ENCODE data around the gene TNNT2.

The TNNT2 gene

GRCh38 chr1:201331166-201331565 is 46.3 kb downstream of the TNNT2 start:
- DNase-seq, result no peak

DNA sequence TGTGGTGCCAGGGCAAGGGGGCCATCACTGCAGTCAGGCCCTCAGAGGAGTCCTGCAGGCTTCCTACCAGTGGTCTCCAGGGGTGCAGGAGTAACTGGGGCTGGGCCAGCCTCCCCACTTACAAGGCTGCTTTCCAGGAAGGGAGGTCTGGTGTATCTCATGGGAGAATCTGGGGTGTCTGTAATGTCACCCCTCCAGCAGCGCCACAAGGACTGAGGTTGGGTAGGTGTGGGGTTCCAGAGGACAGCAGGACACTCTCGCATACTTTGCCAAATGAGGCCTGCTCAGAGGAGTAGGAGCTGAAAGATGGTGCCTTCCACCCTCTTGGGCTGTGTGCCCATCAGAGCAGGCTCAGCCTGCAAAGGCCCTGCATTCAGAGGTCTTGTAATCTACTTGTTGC is 46.9 kb downstream of the TNNT2 start:
- DNase-seq, result no peak

DNA sequence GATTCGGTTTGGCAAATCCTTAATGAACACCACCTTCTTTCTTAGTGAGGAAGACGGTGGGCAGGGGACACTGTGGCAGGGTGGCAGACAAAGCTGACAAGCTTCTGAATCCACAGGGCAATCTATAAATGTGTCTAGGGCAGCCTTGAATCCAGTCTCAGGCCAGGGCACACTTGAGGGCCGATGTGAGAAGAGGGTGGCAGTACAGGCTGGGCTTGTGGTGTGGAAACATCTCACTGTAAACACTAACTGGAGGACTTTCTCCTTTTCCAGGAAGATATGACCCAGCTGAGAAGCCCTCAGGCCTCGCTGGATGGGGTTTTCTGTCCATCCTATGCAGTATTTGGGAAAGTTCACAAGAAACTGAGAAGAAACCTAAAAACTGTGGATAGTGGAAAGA is 47.7 kb downstream of the TNNT2 start:
- no peak for DNase-seq

- DNase-seq, result no peak
Observed at GRCh38 chr1:201329286-201329685, 48.2 kb downstream of the TNNT2 start.

DNA sequence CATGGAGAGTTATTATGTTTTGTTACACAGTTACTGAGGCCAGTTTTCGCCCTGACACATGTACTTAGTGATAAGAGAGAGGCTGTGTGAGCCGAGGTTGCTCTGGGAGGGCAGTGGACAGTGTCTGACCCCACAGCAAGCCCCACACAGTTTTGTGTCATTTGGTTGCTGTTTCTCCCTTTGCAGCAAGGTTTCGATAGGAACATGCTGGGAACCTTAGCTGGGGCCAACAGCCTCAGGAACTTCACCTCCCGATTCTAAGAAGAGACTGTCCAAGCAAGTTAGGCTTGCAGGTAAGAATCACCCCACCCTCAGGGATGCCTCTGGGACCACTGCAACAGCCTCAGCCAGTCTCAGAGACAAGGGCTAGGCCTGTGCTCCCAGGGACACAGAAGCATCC is 48.9 kb downstream of the TNNT2 start:
- no peak for DNase-seq

DNA sequence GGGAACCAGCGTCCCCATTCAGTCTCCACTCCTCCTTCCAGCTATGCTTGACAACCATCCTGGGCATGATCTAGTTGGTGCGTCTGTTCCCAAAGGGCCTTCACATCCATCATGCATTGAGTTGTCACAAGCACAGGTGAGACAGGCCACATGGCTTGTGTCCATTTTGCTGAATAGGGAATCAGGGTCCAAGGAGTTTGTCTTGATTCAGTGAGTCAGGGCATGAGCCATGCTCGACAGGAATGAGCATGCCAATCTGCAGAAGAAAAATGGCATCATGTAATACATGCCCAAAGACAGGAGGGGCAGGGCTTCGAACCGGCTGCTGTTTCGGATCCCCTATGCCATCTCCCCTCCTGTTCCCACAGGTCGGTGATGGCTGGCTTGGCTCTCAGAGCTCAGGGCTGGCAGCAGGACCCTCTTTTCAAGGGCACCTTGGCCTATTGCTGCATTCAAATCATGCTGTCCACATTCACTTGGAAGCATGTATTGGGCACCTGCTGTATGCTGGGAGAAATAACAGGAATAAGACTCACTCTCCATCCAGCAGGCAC is 49.7 kb downstream of the TNNT2 start:
- DNase-seq, result no peak

DNA sequence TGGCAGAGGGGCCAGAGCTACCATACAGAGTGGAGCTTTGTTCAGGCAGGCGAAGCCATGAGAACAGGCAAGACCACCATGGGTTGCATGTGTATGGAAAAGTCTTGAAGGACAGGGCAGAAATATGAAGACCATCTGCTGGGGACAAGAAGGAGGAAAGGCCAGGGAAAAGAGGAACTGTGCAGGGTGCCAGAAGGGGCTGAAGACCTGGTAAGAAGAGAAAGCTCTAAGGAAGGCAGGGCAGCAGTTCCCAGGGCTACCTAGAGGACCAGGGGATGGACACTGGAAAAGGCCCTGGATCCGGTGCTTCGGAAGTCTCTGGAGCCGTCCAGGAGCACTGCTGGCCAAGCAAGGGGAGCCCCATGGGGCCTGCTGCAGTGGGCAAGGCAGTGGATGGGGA is 50.8 kb downstream of the TNNT2 start:
- DNase-seq, result no peak

DNA sequence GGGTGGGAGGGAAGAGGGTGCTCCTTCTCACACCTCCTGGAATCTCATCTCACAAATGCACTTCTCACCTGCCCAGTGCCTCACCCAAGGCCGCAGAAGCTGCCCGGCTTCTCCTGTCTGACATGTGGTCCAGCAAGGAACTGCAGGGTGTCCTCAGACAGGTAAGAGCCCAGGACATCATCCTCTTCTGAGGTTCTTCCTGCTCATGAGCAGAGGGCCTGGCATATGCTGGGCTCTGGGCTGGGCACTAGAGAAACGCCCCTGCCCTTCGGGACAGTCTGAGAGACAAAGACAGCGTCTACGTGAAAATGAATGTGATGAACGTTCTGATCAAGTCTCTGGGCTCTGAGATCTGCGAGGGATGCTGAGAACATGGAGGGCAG is 51.8 kb downstream of the TNNT2 start:
- DNase-seq, result no peak

GRCh38 chr1:201324821-201325677 is 52.4 kb downstream of the TNNT2 start:
- DNase-seq, result no peak

- DNase-seq, result no peak
Observed at GRCh38 chr1:201324306-201324705, 53.2 kb downstream of the TNNT2 start.

- DNase-seq, result no peak
Observed at GRCh38 chr1:201322653-201323510, 54.6 kb downstream of the TNNT2 start.

GRCh38 chr1:201321826-201322390 is 55.6 kb downstream of the TNNT2 start:
- DNase-seq, result no peak

DNA sequence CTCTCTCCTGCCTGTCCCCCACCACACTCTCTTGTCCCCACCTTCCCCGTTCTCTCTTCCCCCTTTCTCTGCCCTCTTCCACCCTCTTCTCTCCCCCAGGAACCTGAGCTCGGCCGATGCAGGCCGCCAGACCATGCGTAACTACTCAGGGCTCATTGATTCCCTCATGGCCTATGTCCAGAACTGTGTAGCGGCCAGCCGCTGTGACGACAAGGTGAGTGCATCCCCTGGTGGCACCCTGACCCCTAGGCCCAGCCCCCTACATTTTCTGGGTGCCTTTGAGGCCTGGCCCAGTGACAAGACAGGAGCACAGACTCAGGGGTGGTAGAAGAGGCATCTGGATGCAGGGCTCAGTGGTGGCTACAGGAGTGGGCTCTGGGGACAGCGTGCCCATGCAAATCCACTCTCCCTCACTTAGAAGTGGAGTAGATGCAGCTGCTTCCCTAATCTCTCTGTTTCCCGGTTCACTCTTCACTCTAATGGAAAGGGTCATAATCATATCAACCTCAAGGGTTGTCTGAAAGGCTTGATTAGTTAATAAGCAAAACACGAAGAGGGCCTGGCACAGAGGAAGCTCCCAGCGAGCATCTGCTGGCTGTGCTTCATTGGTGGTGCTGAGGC is 57.2 kb downstream of the TNNT2 start:
- no peak for DNase-seq

DNA sequence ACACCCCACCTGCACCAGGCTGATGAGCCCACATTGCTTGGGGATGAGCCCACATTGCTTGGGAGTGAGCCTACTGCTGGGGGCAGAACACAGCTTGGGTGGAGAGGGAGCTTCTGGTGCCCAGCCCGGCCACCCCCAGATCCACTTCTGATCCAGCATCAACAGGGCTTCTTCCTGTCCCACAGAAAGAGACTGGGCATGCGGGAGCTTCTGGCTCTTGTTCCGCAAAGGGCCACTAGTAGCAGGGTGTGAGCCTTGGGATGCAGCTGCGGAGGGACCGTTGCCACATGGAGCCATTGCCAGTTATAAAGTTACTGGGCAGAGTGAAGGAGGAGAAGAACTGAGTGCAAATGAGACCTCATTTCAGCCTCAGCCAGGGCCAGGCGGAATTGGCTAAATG is 57.8 kb downstream of the TNNT2 start:
- DNase-seq, result no peak

GRCh38 chr1:201318504-201319340 is 58.8 kb downstream of the TNNT2 start:
- no peak for DNase-seq

GRCh38 chr1:201317551-201317950 is 59.9 kb downstream of the TNNT2 start:
- no peak for DNase-seq

- DNase-seq, result no peak
Observed at GRCh38 chr1:201316556-201316955, 60.9 kb downstream of the TNNT2 start.

DNA sequence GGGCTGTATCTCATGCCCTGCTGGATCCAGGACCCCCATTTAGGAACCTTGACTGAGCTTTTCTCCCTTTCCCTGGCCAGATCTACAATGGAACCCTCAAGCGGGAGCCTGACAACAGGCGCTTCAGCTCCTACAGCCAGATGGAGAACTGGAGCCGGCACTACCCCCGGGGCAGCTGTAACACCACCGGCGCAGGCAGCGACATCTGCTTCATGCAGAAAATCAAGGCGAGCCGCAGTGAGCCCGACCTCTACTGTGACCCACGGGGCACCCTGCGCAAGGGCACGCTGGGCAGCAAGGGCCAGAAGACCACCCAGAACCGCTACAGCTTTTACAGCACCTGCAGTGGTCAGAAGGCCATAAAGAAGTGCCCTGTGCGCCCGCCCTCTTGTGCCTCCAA is 64.4 kb downstream of the TNNT2 start:
- no peak for DNase-seq

DNA sequence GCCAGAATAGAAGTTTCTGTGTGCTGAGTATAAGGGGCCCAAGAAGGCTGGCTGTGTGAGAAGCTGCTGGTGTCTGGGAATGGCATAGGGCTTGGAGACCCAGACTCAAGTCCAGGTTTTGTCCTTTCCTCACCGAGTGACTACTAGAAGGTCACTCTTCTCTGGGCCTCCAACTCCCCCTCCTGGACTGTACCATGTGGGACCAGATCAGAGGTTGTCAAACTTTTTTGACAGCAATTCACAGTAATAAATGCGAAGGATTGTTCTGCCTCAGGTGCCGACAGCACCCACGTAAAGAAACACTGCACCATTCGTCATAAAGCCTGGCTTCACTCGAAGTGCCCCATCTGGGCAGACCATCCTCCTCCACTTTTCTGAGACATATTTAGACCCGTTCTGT is 65.2 kb downstream of the TNNT2 start:
- no peak for DNase-seq

GRCh38 chr1:201311356-201312011 is 66.0 kb downstream of the TNNT2 start:
- DNase-seq, result no peak

- DNase-seq, result no peak
Observed at GRCh38 chr1:201310986-201311355, 66.5 kb downstream of the TNNT2 start.
